Measurements from ENCODE around the gene ZSWIM9. TPM values are rescaled to one million over a fixed set of nuclear protein-coding genes. Genes with fewer than 3 reads are reported as not detected.
A peak's percentile ranks its signal among the peaks of the same experiment; 100 is the strongest.

ZSWIM9 gene
- total RNA-seq, 2 donors from 2014 or later, result 4.0 to 4.8 TPM

GRCh38 chr19:48186015-48186414 is 15.5 kb downstream of the ZSWIM9 start:
- no peaks in the 10 kb centered on the region for H3K27me3 Mint-ChIP-seq
- peaks cover 4% of the 10 kb centered on the region for H3K36me3 Mint-ChIP-seq (ENCODE audit: low read depth)
- H3K4me1 Mint-ChIP-seq, result peaks cover 4% of the 10 kb centered on the region
- H3K9me3 ChIP-seq (ENCODE audit: control insufficient read depth, low read length, poor library complexity, severe bottlenecking), result no peaks in the 10 kb centered on the region
- no peak overlapping the region for H3K27ac Mint-ChIP-seq
- no peak for ATAC-seq
- DNase-seq, result no peak
- no peak overlapping the region for H3K4me3 Mint-ChIP-seq

GRCh38 chr19:48186541-48186991 is 16.1 kb downstream of the ZSWIM9 start:
- ATAC-seq, result no peak
- no peak overlapping the region for H3K27ac Mint-ChIP-seq

GRCh38 chr19:48190288-48190884 is 19.9 kb downstream of the ZSWIM9 start:
- Mint-ChIP-seq H3K4me1 (peaks cover 7% of the 10 kb centered on the region), H3K36me3 (ENCODE audit: low read depth) (peaks cover 4% of the 10 kb centered on the region), H3K4me3 (no peak overlapping the region), H3K27me3 (no peaks in the 10 kb centered on the region), H3K27ac (no peak overlapping the region)
- DNase-seq (peak in 1 of 3 donors; percentile 38), ATAC-seq (peak; percentile 88)
- no peaks in the 10 kb centered on the region for H3K9me3 ChIP-seq (ENCODE audit: control insufficient read depth, low read length, poor library complexity, severe bottlenecking)

More at GRCh38 chr19:48186541-48186991, 16.1 kb downstream of the ZSWIM9 start:
- Mint-ChIP-seq H3K36me3 (ENCODE audit: low read depth) (peaks cover 4% of the 10 kb centered on the region), H3K4me1 (peaks cover 4% of the 10 kb centered on the region), H3K27me3 (no peaks in the 10 kb centered on the region), H3K4me3 (no peak overlapping the region)
- no peak for DNase-seq
- no peaks in the 10 kb centered on the region for H3K9me3 ChIP-seq (ENCODE audit: control insufficient read depth, low read length, poor library complexity, severe bottlenecking)

GRCh38 chr19:48190885-48191284 is 20.4 kb downstream of the ZSWIM9 start:
- H3K27ac Mint-ChIP-seq, result no peak overlapping the region
- ATAC-seq (no peak), DNase-seq (no peak)
- H3K27me3 Mint-ChIP-seq, result no peaks in the 10 kb centered on the region
- H3K36me3 Mint-ChIP-seq (ENCODE audit: low read depth), result peaks cover 4% of the 10 kb centered on the region
- no peaks in the 10 kb centered on the region for H3K9me3 ChIP-seq (ENCODE audit: control insufficient read depth, low read length, poor library complexity, severe bottlenecking)
- H3K4me3 Mint-ChIP-seq, result no peak overlapping the region
- peaks cover 10% of the 10 kb centered on the region for H3K4me1 Mint-ChIP-seq

GRCh38 chr19:48192750-48193149 is 22.3 kb downstream of the ZSWIM9 start:
- Mint-ChIP-seq H3K4me3 (no peak overlapping the region), H3K36me3 (ENCODE audit: low read depth) (peaks cover 4% of the 10 kb centered on the region), H3K27me3 (no peaks in the 10 kb centered on the region), H3K4me1 (peaks cover 16% of the 10 kb centered on the region), H3K27ac (no peak overlapping the region)
- no peak for ATAC-seq
- no peaks in the 10 kb centered on the region for H3K9me3 ChIP-seq (ENCODE audit: control insufficient read depth, low read length, poor library complexity, severe bottlenecking)
- DNase-seq, result no peak

GRCh38 chr19:48194041-48194843 is 23.8 kb downstream of the ZSWIM9 start:
- peaks cover 16% of the 10 kb centered on the region for H3K4me1 Mint-ChIP-seq
- ATAC-seq (no peak), DNase-seq (no peak)
- H3K27me3 Mint-ChIP-seq, result no peaks in the 10 kb centered on the region
- no peaks in the 10 kb centered on the region for H3K9me3 ChIP-seq (ENCODE audit: control insufficient read depth, low read length, poor library complexity, severe bottlenecking)
- H3K27ac Mint-ChIP-seq, result no peak overlapping the region
- peaks cover 4% of the 10 kb centered on the region for H3K36me3 Mint-ChIP-seq (ENCODE audit: low read depth)
- H3K4me3 Mint-ChIP-seq, result no peak overlapping the region

GRCh38 chr19:48194844-48195830 is 24.7 kb downstream of the ZSWIM9 start:
- Mint-ChIP-seq H3K4me1 (peaks cover 16% of the 10 kb centered on the region), H3K27me3 (no peaks in the 10 kb centered on the region), H3K36me3 (ENCODE audit: low read depth) (peaks cover 4% of the 10 kb centered on the region), H3K4me3 (no peak overlapping the region), H3K27ac (no peak overlapping the region)
- H3K9me3 ChIP-seq (ENCODE audit: control insufficient read depth, low read length, poor library complexity, severe bottlenecking), result no peaks in the 10 kb centered on the region
- ATAC-seq (no peak), DNase-seq (no peak)

- no peak overlapping the region for H3K4me3 Mint-ChIP-seq
- H3K27ac Mint-ChIP-seq, result peak overlapping the region; percentile 48
- H3K27me3 Mint-ChIP-seq, result no peaks in the 10 kb centered on the region
Observed at GRCh38 chr19:48196321-48196763, 25.9 kb downstream of the ZSWIM9 start.

GRCh38 chr19:48196933-48197665 is 26.6 kb downstream of the ZSWIM9 start:
- DNase-seq, result no peak
- Mint-ChIP-seq H3K27me3 (no peaks in the 10 kb centered on the region), H3K36me3 (ENCODE audit: low read depth) (no peaks in the 10 kb centered on the region), H3K4me1 (peaks cover 16% of the 10 kb centered on the region), H3K4me3 (no peak overlapping the region), H3K27ac (peak overlapping the region; percentile 48)
- H3K9me3 ChIP-seq (ENCODE audit: control insufficient read depth, low read length, poor library complexity, severe bottlenecking), result no peaks in the 10 kb centered on the region
- ATAC-seq, result no peak

More at GRCh38 chr19:48196321-48196763, 25.9 kb downstream of the ZSWIM9 start:
- peaks cover 14% of the 10 kb centered on the region for H3K4me1 Mint-ChIP-seq
- no peaks in the 10 kb centered on the region for H3K9me3 ChIP-seq (ENCODE audit: control insufficient read depth, low read length, poor library complexity, severe bottlenecking)
- DNase-seq (no peak), ATAC-seq (no peak)
- no peaks in the 10 kb centered on the region for H3K36me3 Mint-ChIP-seq (ENCODE audit: low read depth)

- H3K4me3 Mint-ChIP-seq, result no peak overlapping the region
- no peaks in the 10 kb centered on the region for H3K9me3 ChIP-seq (ENCODE audit: control insufficient read depth, low read length, poor library complexity, severe bottlenecking)
- ATAC-seq, result no peak
- no peaks in the 10 kb centered on the region for H3K36me3 Mint-ChIP-seq (ENCODE audit: low read depth)
- H3K4me1 Mint-ChIP-seq, result peaks cover 5% of the 10 kb centered on the region
- H3K27me3 Mint-ChIP-seq, result no peaks in the 10 kb centered on the region
- H3K27ac Mint-ChIP-seq, result no peak overlapping the region
- DNase-seq, result no peak
Observed at GRCh38 chr19:48203222-48203793, 32.8 kb downstream of the ZSWIM9 start.

- no peaks in the 10 kb centered on the region for H3K27me3 Mint-ChIP-seq
Observed at GRCh38 chr19:48203794-48204628, 33.5 kb downstream of the ZSWIM9 start.

More at GRCh38 chr19:48203794-48204628, 33.5 kb downstream of the ZSWIM9 start:
- Mint-ChIP-seq H3K4me3 (no peak overlapping the region), H3K4me1 (peaks cover 5% of the 10 kb centered on the region), H3K36me3 (ENCODE audit: low read depth) (no peaks in the 10 kb centered on the region), H3K27ac (no peak overlapping the region)
- no peaks in the 10 kb centered on the region for H3K9me3 ChIP-seq (ENCODE audit: control insufficient read depth, low read length, poor library complexity, severe bottlenecking)
- DNase-seq (peak; percentile 74 to 83 (median 80)), ATAC-seq (peak; percentile 100)
